Measurements from ENCODE around the gene MEGF9. TPM values are rescaled to one million over a fixed set of nuclear protein-coding genes. Genes with fewer than 3 reads are reported as not detected.

The MEGF9 gene
- total RNA-seq, 1 experiment from 2014 or later: 8.3 TPM

DNA sequence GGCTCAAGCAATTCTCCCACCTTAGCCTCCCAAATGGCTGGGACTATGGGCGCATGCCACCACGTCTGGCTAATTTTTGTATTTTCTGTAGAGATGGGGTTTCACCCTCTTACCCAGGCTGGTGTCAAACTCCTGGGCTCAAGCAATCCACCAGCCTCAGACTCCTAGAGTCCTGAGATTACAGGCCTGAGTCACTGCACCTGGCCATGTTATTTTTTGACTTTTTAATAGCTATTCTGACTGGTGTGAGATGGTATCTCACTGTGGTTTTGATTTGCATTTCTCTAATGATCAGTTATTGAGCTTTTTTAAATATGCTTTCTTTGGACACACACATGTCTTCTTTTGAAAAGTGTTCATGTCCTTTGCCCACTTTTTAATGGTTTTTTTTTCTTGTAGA, 40.8 kb upstream of the MEGF9 start:
- DNase-seq (ENCODE audit: low read depth, low spot score): no peak
- Histone ChIP-seq H3K9me3 (ENCODE audit: control insufficient read depth in 1 of 2, insufficient read depth in 1 of 2, low read depth in 1 of 2, low read length in 2 of 2) (no peaks in the 10 kb centered on the region), H3K4me2 (ENCODE audit: low read length) (no peak overlapping the region), H4K20me1 (ENCODE audit: insufficient read depth) (peaks cover 5% of the 10 kb centered on the region; the same call in 1 of the 2 replicates), H3K27me3 (ENCODE audit: insufficient read depth, low read length) (no peaks in the 10 kb centered on the region), H3K4me1 (ENCODE audit: control insufficient read depth in 1 of 2, insufficient read depth in 2 of 2, low read length in 2 of 2) (no peaks in the 10 kb centered on the region), H3K9me2 (ENCODE audit: insufficient read depth) (no peaks in the 10 kb centered on the region), H3K4me3 (replicated peaks in 1 of 2; ENCODE audit: low read depth in 1 of 2, low read length in 2 of 2) (no peak overlapping the region), H3K9ac (ENCODE audit: low read length) (no peak overlapping the region), H3K36me3 (ENCODE audit: control insufficient read depth in 1 of 2, insufficient read depth in 2 of 2, low read length in 2 of 2) (peaks cover 8% of the 10 kb centered on the region in 2 experiments; a peak in 3 of 4 replicates), H3K27ac (ENCODE audit: low read depth, low read length) (no peak overlapping the region), H3K79me2 (ENCODE audit: insufficient read depth, low read length) (no peaks in the 10 kb centered on the region), H2AFZ (ENCODE audit: low read depth, low read length, poor library complexity, severe bottlenecking) (no peak overlapping the region)
- RAD21 ChIA-PET (ENCODE audit: low non-redundant PET in 1 of 2, low total read pairs in 2 of 2, uncharacterized antibody in 2 of 2, unreplicated experiment in 2 of 2): interaction anchor here in 1 of 2 experiments (0.6 to 2.1 kb wide), 3 partner anchors 40 to 305 kb away, joined by 3 to 5 read pairs (median 4); no protein-coding TSS in a partner anchor
- intact Hi-C loops (cut with micrococcal nuclease): loop anchor here (2.0 to 10.0 kb wide), 2 partner anchors 306 to 400 kb away; no protein-coding TSS in a partner anchor
- TF ChIP-seq TCF7L2 (IDR thresholded peaks at IDR 0.05; ENCODE audit: borderline replicate concordance, extremely low read depth, insufficient read depth, insufficient read length) (no peak), POLR2AphosphoS5 (IDR thresholded peaks at IDR 0.05; ENCODE audit: low read depth, low read length) (no peak), ZNF274 (IDR thresholded peaks at IDR 0.05; ENCODE audit: low read depth, low read length) (no peak), ELF1 (IDR thresholded peaks at IDR 0.05; ENCODE audit: borderline replicate concordance, low read depth) (no peak), EGR1 (IDR thresholded peaks at IDR 0.05; ENCODE audit: low read depth) (no peak), ZFX (IDR thresholded peaks at IDR 0.05) (no peak), POLR2A (IDR thresholded peaks at IDR 0.05; ENCODE audit: borderline replicate concordance, extremely low read depth, insufficient read depth, insufficient read length) (no peak), EZH2 (IDR thresholded peaks at IDR 0.05) (no peak), YY1 (IDR thresholded peaks at IDR 0.05; ENCODE audit: extremely low read depth, insufficient replicate concordance, low read depth, low read length) (no peak)
- TF ChIP-seq, protein P1, sequence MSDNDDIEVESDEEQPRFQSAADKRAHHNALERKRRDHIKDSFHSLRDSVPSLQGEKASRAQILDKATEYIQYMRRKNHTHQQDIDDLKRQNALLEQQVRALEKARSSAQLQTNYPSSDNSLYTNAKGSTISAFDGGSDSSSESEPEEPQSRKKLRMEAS (IDR thresholded peaks at IDR 0.05): no peak
- no peak for ATAC-seq
- POLR2A ChIA-PET: interaction anchor here (1.4 kb wide), 1 partner anchor 38 kb away, joined by 3 read pairs; the partner anchor contains the start of gene FBXW2
- CTCF ChIA-PET: interaction anchor here (0.6 to 2.6 kb wide), 10 partner anchors 11 to 456 kb away, joined by 3 to 33 read pairs (median 8); partner anchors contain the start of gene FBXW2
- BruUV-seq (replicated peaks): no TSS peak

DNA sequence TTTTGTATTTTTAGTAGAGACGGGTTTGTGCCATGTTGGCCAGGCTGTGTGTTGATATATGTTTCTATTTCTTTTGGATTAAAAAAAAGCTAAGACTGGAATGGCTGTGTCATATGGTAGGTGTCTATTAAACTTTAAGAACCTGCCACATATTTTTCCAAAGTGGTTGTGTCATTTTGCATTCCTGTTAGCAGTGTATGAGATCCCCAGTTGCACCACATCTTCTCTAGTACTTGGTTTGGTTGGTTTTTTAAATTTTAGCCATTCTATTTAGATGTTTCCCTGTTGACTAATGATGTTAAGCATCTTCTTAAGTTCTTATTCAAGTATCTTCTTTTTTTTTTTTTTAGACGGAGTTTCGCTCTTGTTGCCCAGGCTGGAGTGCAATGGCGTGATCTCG, 36.2 kb upstream of the MEGF9 start:
- H3K9me3 ChIP-seq (ENCODE audit: control insufficient read depth in 1 of 2, insufficient read depth in 1 of 2, low read depth in 1 of 2, low read length in 2 of 2): no peaks in the 10 kb centered on the region
- H3K9me2 ChIP-seq (ENCODE audit: insufficient read depth): no peaks in the 10 kb centered on the region
- TF ChIP-seq RAD21 (IDR thresholded peaks at IDR 0.05; ENCODE audit: low read depth): no peak
- TF ChIP-seq ZBTB33 (IDR thresholded peaks at IDR 0.05; ENCODE audit: extremely low read depth, insufficient replicate concordance, low read length): no peak
- TF ChIP-seq ZNF274 (IDR thresholded peaks at IDR 0.05; ENCODE audit: low read depth, low read length): no peak
- no peak for TF ChIP-seq ELF1 (IDR thresholded peaks at IDR 0.05; ENCODE audit: borderline replicate concordance, low read depth)
- TF ChIP-seq EZH2phosphoT487 (IDR thresholded peaks at IDR 0.05; ENCODE audit: borderline replicate concordance): no peak
- TF ChIP-seq SP1 (IDR thresholded peaks at IDR 0.05; ENCODE audit: low read depth): no peak
- no peak for TF ChIP-seq POLR2A (IDR thresholded peaks at IDR 0.05; ENCODE audit: borderline replicate concordance, extremely low read depth, insufficient read depth, insufficient read length)
- no peak for TF ChIP-seq CBX3 (IDR thresholded peaks at IDR 0.05; ENCODE audit: low read depth)
- no peak for TF ChIP-seq CEBPB (IDR thresholded peaks at IDR 0.05; ENCODE audit: low read depth)
- no peak for TF ChIP-seq EGR1 (IDR thresholded peaks at IDR 0.05; ENCODE audit: low read depth)
- TF ChIP-seq, protein P1 (IDR thresholded peaks at IDR 0.05): no peak
- no peak for TF ChIP-seq POLR2AphosphoS5 (IDR thresholded peaks at IDR 0.05; ENCODE audit: low read depth, low read length)
- TF ChIP-seq ATF3 (IDR thresholded peaks at IDR 0.05): no peak
- ChIA-PET CTCF (no interaction called here), POLR2A (no interaction called here), RAD21 (ENCODE audit: low non-redundant PET in 1 of 2, low total read pairs in 2 of 2, uncharacterized antibody in 2 of 2, unreplicated experiment in 2 of 2) (no interaction called here)
- H3K27ac ChIP-seq (ENCODE audit: low read depth, low read length): no peak overlapping the region
- intact Hi-C loops (cut with micrococcal nuclease): loop anchor here (10.0 kb wide), 1 partner anchor 404 kb away; no protein-coding TSS in a partner anchor
- H3K4me1 ChIP-seq (ENCODE audit: control insufficient read depth in 1 of 2, insufficient read depth in 2 of 2, low read length in 2 of 2): no peaks in the 10 kb centered on the region
- no peaks in the 10 kb centered on the region for H3K27me3 ChIP-seq (ENCODE audit: insufficient read depth, low read length)
- H2AFZ ChIP-seq (ENCODE audit: low read depth, low read length, poor library complexity, severe bottlenecking): no peak overlapping the region
- no peak overlapping the region for H3K4me2 ChIP-seq (ENCODE audit: low read length)
- ATAC-seq (no peak), DNase-seq (ENCODE audit: low read depth, low spot score) (no peak)
- no peaks in the 10 kb centered on the region for H3K79me2 ChIP-seq (ENCODE audit: insufficient read depth, low read length)
- H3K36me3 ChIP-seq (ENCODE audit: control insufficient read depth in 1 of 2, insufficient read depth in 2 of 2, low read length in 2 of 2): no peaks in the 10 kb centered on the region
- no peak overlapping the region for H3K9ac ChIP-seq (ENCODE audit: low read length)
- no TSS peak for BruUV-seq (replicated peaks)
- H4K20me1 ChIP-seq (ENCODE audit: insufficient read depth): no peaks in the 10 kb centered on the region
- no peak overlapping the region for H3K4me3 ChIP-seq (replicated peaks in 1 of 2; ENCODE audit: low read depth in 1 of 2, low read length in 2 of 2)
